Mucosa of stomach (tissue), 1 donor: Measurements from ENCODE around the gene ITGA1.
"Not testable (repeated sequence)": the region's sequence is repeated elsewhere in the genome, so short reads cannot be mapped to it uniquely, and the experiment has no call there.

Source experiments
- H3K27me3 ChIP-seq: one replicate; pipeline ENCODE4 v1.7.0; 2013; ENCODE audit warnings: mild to moderate bottlenecking, low read length; ENCODE audit not compliant: control insufficient read depth, insufficient read depth
- H3K36me3 ChIP-seq: one replicate; pipeline ENCODE4 v1.7.0; 2013; ENCODE audit warnings: low read length; ENCODE audit not compliant: control insufficient read depth, insufficient read depth
- H3K4me1 ChIP-seq: one replicate; pipeline ENCODE4 v1.7.0; 2013; ENCODE audit warnings: mild to moderate bottlenecking, low read length; ENCODE audit not compliant: control insufficient read depth, insufficient read depth
- H3K4me3 ChIP-seq: one replicate; pipeline ENCODE4 v1.7.0; 2013; ENCODE audit warnings: low read length
- H3K9ac ChIP-seq: one replicate; pipeline ENCODE4 v1.7.0; 2013; ENCODE audit warnings: mild to moderate bottlenecking, low read length, moderate library complexity
- H3K9me3 ChIP-seq: one replicate; pipeline ENCODE4 v1.7.0; 2013; ENCODE audit warnings: mild to moderate bottlenecking, low read length, moderate library complexity; ENCODE audit not compliant: control insufficient read depth
- donor health status: Pancreatic carcinoma.

Gene ITGA1

DNA sequence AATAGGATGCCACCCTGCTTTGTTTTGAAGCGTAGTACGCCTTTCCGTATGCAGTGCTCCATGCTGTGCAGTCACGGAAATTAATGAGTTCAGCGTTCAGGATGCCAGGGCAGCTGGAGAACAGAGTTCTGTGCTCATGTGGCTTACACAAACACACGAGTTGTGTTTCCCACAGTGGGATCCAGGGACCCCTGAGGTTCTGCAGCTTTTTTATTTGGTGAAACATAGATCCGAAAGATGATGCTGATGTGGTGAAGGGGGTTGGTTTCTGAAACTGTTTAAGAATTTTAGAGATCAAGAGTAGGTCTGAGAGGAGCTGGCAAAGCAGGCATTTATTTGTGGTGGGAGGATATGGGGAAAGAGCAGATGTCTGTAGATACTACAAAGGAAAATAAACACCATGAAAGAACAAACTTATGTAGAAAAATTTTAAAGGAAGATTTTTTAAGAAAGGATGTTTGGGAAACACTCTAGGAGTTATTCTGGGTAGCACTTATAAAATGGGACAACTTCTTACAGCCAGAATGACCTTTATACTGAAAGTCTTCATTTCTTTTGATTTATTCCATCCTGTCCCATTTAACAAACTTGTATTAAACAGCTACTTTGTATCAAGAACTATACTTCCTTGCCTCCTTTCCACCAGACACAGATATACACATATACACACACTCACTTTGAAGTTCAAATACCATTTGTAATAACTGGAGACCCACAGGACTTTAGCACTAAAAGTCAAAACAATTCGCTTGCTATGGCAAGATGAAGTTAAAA lies 52.7 kb downstream of the ITGA1 start:
- Histone ChIP-seq H3K27me3 (no peaks in the 10 kb centered on the region), H3K36me3 (no peaks in the 10 kb centered on the region), H3K9me3 (no peaks in the 10 kb centered on the region), H3K9ac (no peak overlapping the region), H3K4me1 (no peaks in the 10 kb centered on the region), H3K4me3 (no peak overlapping the region)

DNA sequence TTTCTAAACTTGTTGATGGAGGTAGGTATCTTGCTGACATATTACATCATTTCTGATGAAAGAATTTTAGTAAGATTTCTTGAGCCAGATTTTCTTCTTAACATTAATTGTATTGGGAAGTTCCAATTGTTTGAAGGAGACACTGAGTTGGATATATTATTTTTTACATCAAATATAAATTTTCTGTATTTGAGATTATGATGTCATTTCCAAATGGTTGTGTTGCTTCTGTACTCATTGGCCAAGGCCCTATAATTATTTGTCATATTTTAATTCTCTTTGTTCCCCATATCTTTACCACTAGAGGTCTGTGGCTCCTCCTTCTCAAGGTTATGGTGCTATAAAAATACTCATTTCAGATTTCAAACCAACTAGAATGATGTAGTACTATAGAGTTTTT lies 53.4 kb downstream of the ITGA1 start:
- Histone ChIP-seq H3K36me3 (no peaks in the 10 kb centered on the region), H3K4me3 (no peak overlapping the region), H3K4me1 (no peaks in the 10 kb centered on the region), H3K9me3 (no peaks in the 10 kb centered on the region), H3K27me3 (no peaks in the 10 kb centered on the region), H3K9ac (no peak overlapping the region)

DNA sequence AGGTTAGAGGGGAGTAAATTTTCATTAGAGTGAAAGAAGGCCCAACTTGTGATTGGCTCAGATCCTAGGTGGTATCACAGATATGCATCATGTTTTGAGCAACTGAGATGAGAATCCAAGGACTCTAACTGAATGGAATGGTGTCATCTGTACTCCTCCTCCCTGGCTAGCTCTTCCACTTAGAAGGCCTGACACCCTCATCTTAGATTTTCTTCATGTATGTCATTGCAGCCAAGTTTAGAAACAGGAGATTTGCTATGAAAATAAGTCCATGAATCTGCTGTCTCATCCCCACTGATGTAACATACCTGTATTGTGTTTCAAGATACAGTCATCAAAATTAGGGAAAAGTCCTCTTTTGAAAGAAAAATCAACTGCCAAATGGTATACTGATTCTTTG lies 54.4 kb downstream of the ITGA1 start:
- H3K9ac ChIP-seq = no peak overlapping the region
- H3K27me3 ChIP-seq = no peaks in the 10 kb centered on the region
- no peaks in the 10 kb centered on the region for H3K9me3 ChIP-seq
- H3K36me3 ChIP-seq = no peaks in the 10 kb centered on the region
- no peak overlapping the region for H3K4me3 ChIP-seq
- no peaks in the 10 kb centered on the region for H3K4me1 ChIP-seq

DNA sequence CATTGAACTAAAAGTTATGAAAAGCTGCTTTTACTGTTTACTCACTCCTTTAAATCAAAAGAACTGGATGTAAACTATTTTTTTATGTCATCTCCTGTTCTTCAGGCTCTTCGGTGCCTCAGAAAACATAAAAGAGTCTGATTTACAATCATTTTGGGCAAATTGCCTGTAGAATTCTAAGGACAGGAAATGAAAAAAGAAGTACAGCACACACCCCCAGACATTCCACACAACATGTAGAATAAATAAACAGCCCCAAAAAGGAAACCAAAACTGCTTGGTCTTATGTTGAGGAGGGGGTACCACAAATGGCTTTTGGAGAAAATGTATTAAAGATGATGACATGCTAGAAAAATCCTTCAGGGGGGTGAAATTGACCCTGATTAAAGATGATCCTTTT lies 57.2 kb downstream of the ITGA1 start:
- H3K4me3 ChIP-seq = no peak overlapping the region
- no peak overlapping the region for H3K9ac ChIP-seq
- no peaks in the 10 kb centered on the region for H3K27me3 ChIP-seq
- H3K36me3 ChIP-seq = no peaks in the 10 kb centered on the region
- H3K4me1 ChIP-seq = no peaks in the 10 kb centered on the region
- no peaks in the 10 kb centered on the region for H3K9me3 ChIP-seq

DNA sequence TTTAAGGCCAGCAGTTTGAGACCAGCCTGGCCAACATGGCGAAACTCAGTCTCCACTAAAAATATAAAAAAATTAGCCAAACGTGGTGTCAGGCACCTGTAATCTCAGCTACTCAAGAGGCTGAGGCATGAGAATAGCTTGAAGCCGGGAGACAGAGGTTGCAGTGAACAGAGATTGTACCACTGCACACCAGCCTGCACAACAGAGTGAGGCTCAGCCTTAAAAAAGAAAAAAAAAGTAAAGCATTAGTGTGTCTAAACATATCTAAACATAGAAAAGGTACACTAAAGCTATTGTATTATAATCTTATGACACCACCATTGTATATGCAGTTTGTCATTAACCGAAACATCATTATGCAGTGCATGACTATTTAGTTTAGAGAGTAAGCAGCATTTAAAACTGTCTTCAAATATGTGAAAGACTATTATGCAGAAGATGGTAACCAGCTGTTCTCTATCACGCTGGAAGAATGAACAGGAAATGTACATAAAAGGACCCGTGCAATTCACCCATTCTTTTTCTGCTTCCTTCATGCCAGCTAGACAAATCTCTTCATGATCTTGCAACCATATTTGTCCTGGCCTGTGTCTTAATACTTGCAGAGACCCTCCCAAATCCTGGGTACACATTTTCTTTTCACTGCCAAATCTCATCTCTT lies 58.6 kb downstream of the ITGA1 start:
- no peaks in the 10 kb centered on the region for H3K27me3 ChIP-seq
- H3K4me1 ChIP-seq = no peaks in the 10 kb centered on the region
- no peaks in the 10 kb centered on the region for H3K36me3 ChIP-seq
- H3K9me3 ChIP-seq = no peaks in the 10 kb centered on the region
- no peak overlapping the region for H3K9ac ChIP-seq
- H3K4me3 ChIP-seq = no peak overlapping the region

DNA sequence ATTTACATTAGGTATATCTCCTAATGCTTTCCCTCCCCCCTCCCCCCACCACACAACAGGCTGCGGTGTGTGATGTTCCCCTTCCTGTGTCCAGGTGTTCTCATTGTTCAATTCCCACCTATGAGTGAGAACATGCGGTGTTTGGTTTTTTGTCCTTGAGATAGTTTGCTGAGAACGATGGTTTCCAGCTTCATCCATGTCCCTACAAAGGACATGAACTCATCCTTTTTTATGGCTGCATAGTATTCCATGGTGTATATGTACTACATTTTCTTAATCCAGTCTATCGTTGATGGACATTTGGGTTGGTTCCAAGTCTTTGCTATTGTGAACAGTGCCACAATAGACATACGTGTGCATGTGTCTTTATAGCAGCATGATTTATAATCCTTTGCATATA lies 61.0 kb downstream of the ITGA1 start:
- H3K27me3 ChIP-seq, H3K9me3 ChIP-seq, H3K4me1 ChIP-seq, H3K36me3 ChIP-seq, H3K9ac ChIP-seq, H3K4me3 ChIP-seq: not testable (repeated sequence)

DNA sequence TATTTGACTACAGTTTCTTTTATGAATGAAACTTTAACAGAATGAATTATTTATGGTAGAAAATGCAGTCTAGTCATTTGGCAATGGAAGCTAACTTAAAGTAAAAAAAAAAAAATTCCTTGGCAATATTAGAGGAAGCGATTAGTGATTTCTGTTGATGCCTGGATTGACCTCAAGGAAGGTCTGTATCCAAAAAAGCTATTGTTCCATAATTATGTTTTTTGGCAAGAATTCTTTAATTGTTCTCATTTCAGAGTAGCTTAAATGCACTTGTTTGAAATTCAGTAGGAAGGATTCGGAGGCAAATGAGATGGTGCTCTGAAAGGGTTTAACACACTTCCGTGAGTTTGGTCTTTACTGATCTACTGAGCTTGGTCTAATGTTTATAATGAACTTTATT lies 61.8 kb downstream of the ITGA1 start:
- H3K36me3 ChIP-seq = no peaks in the 10 kb centered on the region
- no peak overlapping the region for H3K9ac ChIP-seq
- H3K27me3 ChIP-seq = no peaks in the 10 kb centered on the region
- no peaks in the 10 kb centered on the region for H3K4me1 ChIP-seq
- no peak overlapping the region for H3K4me3 ChIP-seq
- no peaks in the 10 kb centered on the region for H3K9me3 ChIP-seq

DNA sequence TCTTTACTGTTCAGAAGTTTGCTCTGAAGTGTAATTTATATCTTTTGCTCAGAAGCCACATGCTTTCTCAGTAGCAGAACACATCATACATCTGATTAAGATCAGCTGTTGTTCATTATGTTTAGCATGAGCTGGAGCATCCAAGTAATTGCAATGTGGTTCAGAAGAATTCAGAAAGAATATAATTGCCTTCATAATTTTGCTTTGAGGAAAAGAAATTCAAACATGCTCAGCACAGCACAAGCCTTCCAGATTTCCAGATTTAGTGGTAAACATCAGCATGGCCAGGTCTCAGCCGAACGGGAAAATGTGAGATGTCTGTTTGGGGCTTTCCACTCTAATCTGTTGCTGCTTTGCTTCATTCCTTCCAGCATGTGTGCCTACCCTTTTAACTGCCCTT lies 65.9 kb downstream of the ITGA1 start:
- no peaks in the 10 kb centered on the region for H3K4me1 ChIP-seq

DNA sequence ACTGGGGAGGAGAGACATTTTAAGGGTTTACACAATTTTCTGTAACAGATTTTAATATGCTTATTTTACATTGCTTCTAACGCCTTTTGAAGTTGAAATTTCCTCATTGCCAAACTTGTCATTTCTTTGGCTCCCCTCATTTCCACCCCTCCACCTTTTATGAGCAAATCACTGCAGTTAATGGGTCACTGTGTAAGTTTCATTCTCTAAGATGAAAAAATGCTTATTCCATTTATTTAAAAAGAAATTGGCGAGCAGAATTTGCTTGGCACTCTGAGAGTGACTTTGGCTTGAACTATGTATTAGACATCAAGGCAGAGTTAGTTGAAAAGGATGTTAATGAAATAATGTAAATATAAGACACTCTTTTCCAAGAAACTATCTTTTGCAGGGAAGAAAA lies 66.6 kb downstream of the ITGA1 start:
- Histone ChIP-seq H3K9me3 (no peaks in the 10 kb centered on the region), H3K27me3 (no peaks in the 10 kb centered on the region), H3K9ac (no peak overlapping the region), H3K4me1 (no peaks in the 10 kb centered on the region), H3K4me3 (no peak overlapping the region), H3K36me3 (no peaks in the 10 kb centered on the region)

More for the DNA sequence above, 65.9 kb downstream of the ITGA1 start:
- H3K27me3 ChIP-seq = no peaks in the 10 kb centered on the region
- no peak overlapping the region for H3K9ac ChIP-seq
- H3K36me3 ChIP-seq = no peaks in the 10 kb centered on the region
- no peak overlapping the region for H3K4me3 ChIP-seq
- H3K9me3 ChIP-seq = no peaks in the 10 kb centered on the region

DNA sequence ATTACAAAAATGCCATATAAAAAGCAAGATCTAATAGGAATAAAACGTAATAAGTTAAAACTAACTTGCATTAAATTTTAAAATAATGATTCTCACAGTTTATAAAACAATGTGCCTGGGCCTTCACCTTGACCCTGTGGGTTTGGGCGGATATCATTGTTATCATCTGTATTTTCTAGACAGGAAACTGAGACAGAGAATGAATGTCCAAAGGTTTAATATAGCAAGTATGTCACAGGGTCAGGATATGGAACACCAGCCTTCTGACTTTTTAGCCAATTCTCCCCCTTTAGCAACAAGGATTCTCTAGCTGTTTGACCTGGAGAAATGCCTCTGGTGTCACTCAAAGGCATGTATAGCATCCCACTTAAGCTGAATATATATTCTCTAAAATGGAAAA lies 67.2 kb downstream of the ITGA1 start:
- Histone ChIP-seq H3K36me3 (no peaks in the 10 kb centered on the region), H3K4me1 (no peaks in the 10 kb centered on the region), H3K4me3 (no peak overlapping the region), H3K27me3 (no peaks in the 10 kb centered on the region), H3K9me3 (no peaks in the 10 kb centered on the region), H3K9ac (no peak overlapping the region)

DNA sequence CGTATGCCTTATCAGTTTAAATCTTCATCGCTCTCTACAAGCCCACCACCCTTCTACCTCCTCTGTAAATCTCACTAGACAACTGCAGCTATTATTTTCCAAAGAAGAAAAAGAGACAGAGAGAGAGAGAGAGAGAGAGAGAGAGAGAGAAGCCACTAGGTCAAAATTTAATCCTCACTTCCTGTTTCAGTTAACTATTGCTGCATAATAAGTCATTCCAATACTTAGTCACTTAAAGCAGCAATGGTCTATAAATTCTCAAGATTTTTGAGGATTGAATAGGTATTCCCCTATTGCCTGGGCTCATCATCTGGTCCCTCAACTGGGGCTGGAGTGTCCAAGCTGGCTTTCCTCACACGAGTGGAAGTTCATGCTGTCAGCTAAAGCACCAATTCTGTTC lies 68.8 kb downstream of the ITGA1 start:
- no peaks in the 10 kb centered on the region for H3K27me3 ChIP-seq
- no peak overlapping the region for H3K4me3 ChIP-seq
- no peaks in the 10 kb centered on the region for H3K4me1 ChIP-seq
- no peak overlapping the region for H3K9ac ChIP-seq
- H3K9me3 ChIP-seq = no peaks in the 10 kb centered on the region
- H3K36me3 ChIP-seq = no peaks in the 10 kb centered on the region

DNA sequence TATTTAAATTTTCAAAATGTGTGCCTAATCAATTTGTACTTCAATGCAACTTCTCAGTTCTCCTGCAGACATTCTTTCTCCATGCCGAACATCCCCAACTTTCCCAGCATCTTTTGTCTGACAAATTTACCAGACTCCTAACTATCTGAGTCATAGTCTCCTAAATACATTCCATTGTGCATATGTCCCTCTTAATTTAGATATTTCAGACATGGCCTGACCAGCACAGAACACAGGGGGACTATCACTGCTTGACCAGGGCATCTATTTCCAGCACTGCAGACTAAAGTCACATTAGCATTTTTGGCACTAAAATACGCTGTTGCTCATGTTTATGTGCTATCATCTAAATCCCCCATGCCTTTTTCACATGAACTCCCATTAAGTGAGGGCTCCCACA lies 71.9 kb downstream of the ITGA1 start:
- Histone ChIP-seq H3K4me1 (peaks cover 11% of the 10 kb centered on the region), H3K9ac (no peak overlapping the region), H3K27me3 (no peaks in the 10 kb centered on the region), H3K4me3 (no peak overlapping the region), H3K9me3 (no peaks in the 10 kb centered on the region), H3K36me3 (no peaks in the 10 kb centered on the region)
